ENCODE measurements around the gene TUBB. TPM values are rescaled to one million over a fixed set of nuclear protein-coding genes. Genes with fewer than 3 reads are reported as not detected.

Gene TUBB
- total and polyA plus RNA-seq, 9 of the 15 experiments (the other 6 are each of a cell fraction or from before 2014, with no cell fraction given), result 971 to 2,870 (median 1,478) TPM

- TF ChIP-seq U2AF2 (optimal IDR thresholded peaks at IDR 0.05; ENCODE audit: low read depth, low read length), result no peak
- TF ChIP-seq VEZF1 (CRISPR knock-in tag; IDR thresholded peaks at IDR 0.05), result no peak
- TF ChIP-seq EGR1 (conservative IDR thresholded peaks at IDR 0.05), result peak; percentile 88
- peak in 1 of 2 experiments; percentile 7 for TF ChIP-seq E2F6 (IDR thresholded peaks at IDR 0.05; ENCODE audit: borderline replicate concordance in 1 of 2, extremely low read depth in 1 of 2, insufficient read depth in 1 of 2, insufficient read length in 1 of 2, low read depth in 1 of 2, low read length in 1 of 2, poor library complexity in 1 of 2, severe bottlenecking in 1 of 2)
- no peak for TF ChIP-seq TFAM (CRISPR knock-in tag; conservative IDR thresholded peaks at IDR 0.05)
- TF ChIP-seq HMG20B (CRISPR knock-in tag; IDR thresholded peaks at IDR 0.05), result no peak
- TF ChIP-seq CBX1 (IDR thresholded peaks at IDR 0.05; ENCODE audit: low read depth), result no peak
- TF ChIP-seq ZNF175 (CRISPR knock-in tag; IDR thresholded peaks at IDR 0.05; ENCODE audit: low read depth), result 0 out of 2 replicates have a peak, but pooled peaks have one; percentile 41
- no peak for TF ChIP-seq ZNF121 (CRISPR knock-in tag; conservative IDR thresholded peaks at IDR 0.05)
- no peak for TF ChIP-seq ZNF277 (CRISPR knock-in tag; IDR thresholded peaks at IDR 0.05; ENCODE audit: borderline replicate concordance)
- TF ChIP-seq IRF9 (tag; IDR thresholded peaks at IDR 0.05), result no peak
- no peak for TF ChIP-seq CCNT2 (IDR thresholded peaks at IDR 0.05; ENCODE audit: borderline replicate concordance, extremely low read depth, insufficient read length, low read depth, low read length)
- no peak for TF ChIP-seq E2F4 (CRISPR knock-in tag; IDR thresholded peaks at IDR 0.05; ENCODE audit: low read depth)
- no peak for TF ChIP-seq ZNF507 (tag; conservative IDR thresholded peaks at IDR 0.05)
- no peak for TF ChIP-seq SRSF1 (IDR thresholded peaks at IDR 0.05; ENCODE audit: low read depth, low read length)
- TF ChIP-seq ZNF232 (CRISPR knock-in tag; IDR thresholded peaks at IDR 0.05), result no peak
- TF ChIP-seq HNRNPLL (IDR thresholded peaks at IDR 0.05; ENCODE audit: low read depth, low read length, poor library complexity, severe bottlenecking), result no peak
- no peak for TF ChIP-seq RBM22 (IDR thresholded peaks at IDR 0.05; ENCODE audit: low read depth, low read length, poor library complexity, severe bottlenecking)
- TF ChIP-seq ZNF146 (CRISPR knock-in tag; IDR thresholded peaks at IDR 0.05; ENCODE audit: unreplicated experiment), result no peak
Measured at GRCh38 chr6:30687659-30688431, 32.3 kb upstream of the TUBB start (continued).

All from K562 (cell line).